ENCODE results near the gene VEGFC. TPM values are rescaled to one million over a fixed set of nuclear protein-coding genes. Genes with fewer than 3 reads are reported as not detected.

The VEGFC gene
- total RNA-seq, 1 donor from 2014 or later = 5.0 TPM

- Histone ChIP-seq H3K4me3 (ENCODE audit: low read depth, low read length) (no peak overlapping the region), H3K36me3 (ENCODE audit: control insufficient read depth, insufficient read depth, low read length) (no peaks in the 10 kb centered on the region), H3K27me3 (ENCODE audit: control insufficient read depth, insufficient read depth, low read length) (no peaks in the 10 kb centered on the region)
- no peak for DNase-seq (ENCODE audit: low read depth)
- no peak for TF ChIP-seq CTCF (IDR thresholded peaks at IDR 0.05; ENCODE audit: insufficient read depth, low read length, poor library complexity, severe bottlenecking)
Measured at GRCh38 chr4:176645246-176645960, 147.3 kb downstream of the VEGFC start.

- Histone ChIP-seq H3K4me3 (ENCODE audit: low read depth, low read length) (no peak overlapping the region), H3K36me3 (ENCODE audit: control insufficient read depth, insufficient read depth, low read length) (no peaks in the 10 kb centered on the region), H3K27me3 (ENCODE audit: control insufficient read depth, insufficient read depth, low read length) (no peaks in the 10 kb centered on the region)
- TF ChIP-seq CTCF (IDR thresholded peaks at IDR 0.05; ENCODE audit: insufficient read depth, low read length, poor library complexity, severe bottlenecking) = no peak
- no peak for DNase-seq (ENCODE audit: low read depth)
Measured at GRCh38 chr4:176642472-176642871, 150.2 kb downstream of the VEGFC start.

GRCh38 chr4:176641237-176641636, 151.5 kb downstream of the VEGFC start:
- Histone ChIP-seq H3K4me3 (ENCODE audit: low read depth, low read length) (no peak overlapping the region), H3K27me3 (ENCODE audit: control insufficient read depth, insufficient read depth, low read length) (no peaks in the 10 kb centered on the region), H3K36me3 (ENCODE audit: control insufficient read depth, insufficient read depth, low read length) (no peaks in the 10 kb centered on the region)
- TF ChIP-seq CTCF (IDR thresholded peaks at IDR 0.05; ENCODE audit: insufficient read depth, low read length, poor library complexity, severe bottlenecking) = no peak
- DNase-seq (ENCODE audit: low read depth) = no peak

- no peak for TF ChIP-seq CTCF (IDR thresholded peaks at IDR 0.05; ENCODE audit: insufficient read depth, low read length, poor library complexity, severe bottlenecking)
- no peaks in the 10 kb centered on the region for H3K27me3 ChIP-seq (ENCODE audit: control insufficient read depth, insufficient read depth, low read length)
Measured at GRCh38 chr4:176638992-176639391, 153.7 kb downstream of the VEGFC start.

GRCh38 chr4:176636292-176636691, 156.4 kb downstream of the VEGFC start:
- no peaks in the 10 kb centered on the region for H3K27me3 ChIP-seq (ENCODE audit: control insufficient read depth, insufficient read depth, low read length)
- H3K36me3 ChIP-seq (ENCODE audit: control insufficient read depth, insufficient read depth, low read length) = no peaks in the 10 kb centered on the region
- DNase-seq (ENCODE audit: low read depth) = no peak
- no peak for TF ChIP-seq CTCF (IDR thresholded peaks at IDR 0.05; ENCODE audit: insufficient read depth, low read length, poor library complexity, severe bottlenecking)
- H3K4me3 ChIP-seq (ENCODE audit: low read depth, low read length) = no peak overlapping the region

More at GRCh38 chr4:176638992-176639391, 153.7 kb downstream of the VEGFC start:
- DNase-seq (ENCODE audit: low read depth) = no peak
- no peaks in the 10 kb centered on the region for H3K36me3 ChIP-seq (ENCODE audit: control insufficient read depth, insufficient read depth, low read length)
- no peak overlapping the region for H3K4me3 ChIP-seq (ENCODE audit: low read depth, low read length)

All from kidney epithelial cell (primary cell).